Fibroblast of pulmonary artery (primary cell): ENCODE measurements around the gene CES2.
"Not testable (repeated sequence)": the region's sequence is repeated elsewhere in the genome, so short reads cannot be mapped to it uniquely, and the experiment has no call there.

Experiments
- DNase-seq: peaks from one replicate; pipeline ENCODE4 v3.0.0-alpha.2; 2010; ENCODE audit warnings: low read depth
- H3K4me3 ChIP-seq: replicated peaks from 2 replicates; pipeline ENCODE4 v1.5.1; 2011; ENCODE audit warnings: low read depth, mild to moderate bottlenecking, control low read depth, low read length, moderate library complexity
- TF ChIP-seq, protein P1 (sequence below): IDR thresholded peaks from 2 replicates; pipeline ENCODE4 v1.5.1; 2011; ENCODE audit warnings: mild to moderate bottlenecking, control low read depth, low read length, inconsistent platforms; ENCODE audit errors: missing control alignments

CES2 gene

DNA sequence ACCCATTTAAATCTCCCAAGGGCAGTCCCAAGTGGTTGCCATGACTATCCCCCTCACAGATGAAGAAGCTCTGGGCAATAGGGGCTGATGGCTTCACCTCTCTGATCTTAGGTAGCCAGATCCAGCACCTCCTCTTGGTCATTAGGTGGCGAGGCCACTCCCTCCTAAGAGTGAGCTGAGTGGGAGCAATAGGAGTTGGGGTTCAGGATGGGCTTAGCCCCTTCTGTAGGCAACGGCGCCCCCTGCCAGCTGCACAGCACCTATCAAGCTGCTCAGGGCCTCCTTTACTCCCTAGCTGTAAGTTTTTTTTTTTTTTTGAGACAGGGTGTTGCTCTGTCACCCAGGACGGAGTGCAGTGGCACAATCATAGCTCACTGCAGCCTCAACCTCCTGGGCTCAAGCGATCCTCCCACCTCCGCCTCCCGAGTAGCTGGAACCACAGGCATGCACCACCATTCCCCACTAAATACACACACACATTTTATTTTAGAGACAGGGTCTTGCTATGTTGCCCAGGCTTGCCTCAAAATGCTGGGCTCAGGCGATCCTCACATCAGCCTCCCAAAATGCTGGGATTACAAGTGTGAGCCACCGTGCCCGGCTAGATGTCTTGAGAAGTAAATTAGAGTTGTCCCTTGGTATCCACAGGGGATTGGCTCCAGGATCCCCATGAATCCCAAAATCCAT lies 6.5 kb upstream of the CES2 start:
- TF ChIP-seq, protein P1, sequence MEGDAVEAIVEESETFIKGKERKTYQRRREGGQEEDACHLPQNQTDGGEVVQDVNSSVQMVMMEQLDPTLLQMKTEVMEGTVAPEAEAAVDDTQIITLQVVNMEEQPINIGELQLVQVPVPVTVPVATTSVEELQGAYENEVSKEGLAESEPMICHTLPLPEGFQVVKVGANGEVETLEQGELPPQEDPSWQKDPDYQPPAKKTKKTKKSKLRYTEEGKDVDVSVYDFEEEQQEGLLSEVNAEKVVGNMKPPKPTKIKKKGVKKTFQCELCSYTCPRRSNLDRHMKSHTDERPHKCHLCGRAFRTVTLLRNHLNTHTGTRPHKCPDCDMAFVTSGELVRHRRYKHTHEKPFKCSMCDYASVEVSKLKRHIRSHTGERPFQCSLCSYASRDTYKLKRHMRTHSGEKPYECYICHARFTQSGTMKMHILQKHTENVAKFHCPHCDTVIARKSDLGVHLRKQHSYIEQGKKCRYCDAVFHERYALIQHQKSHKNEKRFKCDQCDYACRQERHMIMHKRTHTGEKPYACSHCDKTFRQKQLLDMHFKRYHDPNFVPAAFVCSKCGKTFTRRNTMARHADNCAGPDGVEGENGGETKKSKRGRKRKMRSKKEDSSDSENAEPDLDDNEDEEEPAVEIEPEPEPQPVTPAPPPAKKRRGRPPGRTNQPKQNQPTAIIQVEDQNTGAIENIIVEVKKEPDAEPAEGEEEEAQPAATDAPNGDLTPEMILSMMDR: peak; percentile 39
- peak; percentile 25 for DNase-seq
- H3K4me3 ChIP-seq: no peak overlapping the region

DNA sequence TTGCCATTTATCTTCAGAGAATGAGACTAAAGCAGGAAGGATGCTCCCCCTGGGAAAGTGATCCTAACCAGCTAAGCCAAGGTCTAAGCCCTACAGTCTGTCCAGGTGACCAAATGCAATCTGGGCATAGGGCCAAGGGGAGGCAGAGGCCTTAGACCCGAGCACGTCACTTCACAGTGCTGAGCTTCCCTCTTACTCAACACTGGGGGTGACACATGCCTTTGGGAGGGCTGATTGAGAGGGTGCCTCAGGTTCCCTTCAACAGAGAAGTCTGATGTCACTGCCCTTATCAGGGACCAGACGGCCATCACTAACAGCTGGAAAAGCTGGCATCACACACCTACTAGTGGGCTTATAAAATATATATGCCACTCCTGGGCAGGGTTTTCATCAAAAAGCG lies 5.1 kb upstream of the CES2 start:
- DNase-seq: peak; percentile 74
- TF ChIP-seq, protein P1: no peak
- H3K4me3 ChIP-seq: no peak overlapping the region

DNA sequence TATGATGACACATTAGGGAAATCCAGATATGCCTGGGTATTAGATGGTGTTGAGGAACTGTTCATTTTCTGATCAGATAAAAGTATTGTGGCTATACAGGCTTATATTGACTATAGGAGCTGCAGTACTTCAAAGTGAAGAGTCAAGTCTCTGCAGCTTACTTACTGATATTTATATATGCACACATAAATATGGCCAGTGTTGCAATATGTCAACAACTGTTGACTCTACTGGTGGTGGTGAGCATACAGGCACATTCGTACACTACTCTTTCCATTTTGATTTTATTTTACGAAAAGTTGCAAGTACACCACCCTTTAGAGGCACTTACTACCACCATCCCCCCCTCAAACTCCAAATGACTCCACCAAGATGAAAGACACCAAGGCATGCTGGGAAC lies 3.7 kb upstream of the CES2 start:
- DNase-seq: no peak
- TF ChIP-seq, protein P1: no peak
- no peak overlapping the region for H3K4me3 ChIP-seq

DNA sequence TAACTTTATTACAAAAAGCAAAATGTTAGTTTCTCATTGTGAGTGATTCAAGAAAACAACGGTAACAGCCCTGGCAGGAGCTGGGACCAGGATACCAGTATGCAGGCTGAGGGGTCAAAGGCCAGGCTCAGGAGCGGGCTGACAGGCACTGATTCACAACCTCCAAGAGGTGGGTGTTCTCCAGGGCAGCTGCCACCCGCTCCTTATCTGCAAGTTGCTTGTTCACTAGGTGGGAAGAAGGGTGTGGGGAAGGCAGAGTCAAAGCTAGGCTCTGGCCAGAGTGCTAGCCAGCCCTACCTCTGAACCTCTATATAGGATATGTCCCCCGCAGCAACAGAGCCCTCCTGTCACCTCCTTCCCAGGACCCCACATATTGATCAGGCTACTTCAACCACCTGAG lies 3.2 kb upstream of the CES2 start:
- DNase-seq: no peak
- H3K4me3 ChIP-seq: no peak overlapping the region
- TF ChIP-seq, protein P1: no peak

DNA sequence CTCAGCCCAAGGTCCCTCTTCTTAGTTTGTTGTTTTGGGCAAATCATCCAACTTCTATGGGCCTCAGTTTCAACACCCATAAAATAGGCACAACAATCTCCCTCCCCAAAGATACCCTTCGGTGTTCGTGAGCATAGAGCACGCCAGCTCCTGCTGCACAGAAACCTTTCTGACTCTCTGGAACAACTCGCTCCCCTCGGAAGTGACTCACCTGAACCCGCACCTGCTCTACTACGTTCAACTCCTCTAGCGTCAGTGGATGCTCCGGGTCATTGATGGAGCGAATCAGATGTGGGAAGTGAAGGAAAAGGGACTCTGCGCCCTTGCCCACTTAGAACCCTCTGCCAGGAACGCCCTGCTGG lies 1.6 kb upstream of the CES2 start:
- TF ChIP-seq, protein P1: no peak
- DNase-seq: no peak
- H3K4me3 ChIP-seq: peak overlapping the region; percentile 83

DNA sequence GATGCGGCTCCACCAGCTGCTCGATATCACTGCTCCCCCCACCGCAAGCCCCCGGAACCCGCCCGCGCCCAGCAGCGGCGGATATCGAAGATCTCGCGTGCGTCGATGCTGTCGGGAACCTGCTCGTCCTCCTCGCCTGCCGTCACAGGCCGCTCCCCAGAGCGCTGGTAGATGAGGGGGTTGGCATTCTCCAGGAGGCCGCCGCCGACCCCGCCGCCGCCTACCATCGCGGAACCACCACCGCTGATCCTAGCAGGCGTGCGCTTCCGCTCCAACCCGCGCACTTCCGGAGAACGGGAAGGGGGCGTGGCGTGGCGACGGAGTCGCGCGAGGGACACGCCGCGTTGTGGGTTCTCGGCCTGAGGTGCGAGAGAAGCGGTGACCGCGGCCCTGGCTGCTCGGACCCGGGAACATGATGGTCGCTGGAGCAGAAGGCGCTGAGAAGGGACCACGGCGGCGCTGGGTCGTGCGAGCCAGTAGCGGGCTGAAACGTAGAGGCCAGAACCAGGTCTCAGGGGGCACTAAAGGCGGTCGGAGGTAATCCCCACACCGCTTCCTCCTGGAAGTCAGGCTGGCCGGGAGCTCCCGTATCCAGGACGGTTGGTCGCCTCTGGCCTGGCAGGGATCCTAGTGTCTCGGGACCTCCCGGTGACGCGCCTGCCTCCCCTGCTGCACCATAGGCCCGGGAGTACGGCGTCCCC lies 1.0 kb upstream of the CES2 start, which contains the start of gene CIAO2B:
TSS of gene CIAO2B (minus strand) at position 265 of the 701 bp plus-strand sequence. CDS start at position 227, 38 bp downstream.
- DNase-seq: peak; percentile 87
- TF ChIP-seq, protein P1: no peak
- H3K4me3 ChIP-seq: peak within 1 kb of the TSS; percentile 83

DNA sequence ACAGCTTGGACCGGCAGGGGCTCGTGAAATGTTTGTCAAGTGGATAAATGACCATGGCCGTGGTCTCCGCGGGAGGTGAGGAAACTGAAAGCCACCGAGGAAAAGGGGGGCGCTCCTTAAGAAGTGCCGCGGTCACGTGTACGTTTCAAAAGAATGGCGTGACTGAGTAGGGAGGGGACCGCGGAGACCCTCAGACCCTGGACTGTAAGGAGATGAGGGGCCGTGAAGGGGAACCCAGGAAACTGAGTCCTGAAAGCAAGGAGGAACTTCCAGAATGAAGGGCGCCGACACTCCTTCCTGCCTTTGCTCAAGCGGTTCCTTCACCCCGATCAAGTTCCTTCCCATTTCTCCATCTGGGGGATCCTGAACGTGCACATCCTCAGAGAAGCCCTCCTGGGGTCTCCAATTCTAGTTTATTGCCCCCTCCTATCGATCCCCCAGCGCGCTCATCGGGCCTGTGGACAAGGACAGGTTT lies 440 bp upstream of the CES2 start:
- peak overlapping the region; percentile 83 for H3K4me3 ChIP-seq
- DNase-seq: not testable (repeated sequence)
